Skeletal muscle tissue (tissue), 4 donors: ENCODE measurements around the gene ZFP57. TPM values are rescaled to one million over a fixed set of nuclear protein-coding genes. Genes with fewer than 3 reads are reported as not detected.

Experiments
- H3K27ac ChIP-seq: one replicate; pipeline ENCODE4 v1.7.0; 2013; ENCODE audit warnings: mild to moderate bottlenecking, low read depth, low read length, inconsistent platforms
- H3K27me3 ChIP-seq, 3 donors: one replicate each; pipeline ENCODE4 v1.7.0; 2013; ENCODE audit warnings: low read length in 3 of 3; ENCODE audit not compliant: control insufficient read depth in 3 of 3, insufficient read depth in 3 of 3
- H3K36me3 ChIP-seq, 3 donors: one replicate each; pipeline ENCODE4 v1.7.0; 2013; ENCODE audit warnings: low read length in 3 of 3; ENCODE audit not compliant: control insufficient read depth in 3 of 3, insufficient read depth in 3 of 3
- H3K4me1 ChIP-seq, 3 donors: one replicate each; pipeline ENCODE4 v1.7.0; 2013; ENCODE audit warnings: low read length in 3 of 3, mild to moderate bottlenecking in 3 of 3; ENCODE audit not compliant: control insufficient read depth in 3 of 3, insufficient read depth in 3 of 3
- H3K4me3 ChIP-seq, 3 donors: one replicate each; pipeline ENCODE4 v1.7.0; 2013; ENCODE audit warnings: low read length in 3 of 3
- H3K9ac ChIP-seq, 3 donors: one replicate each; pipeline ENCODE4 v1.7.0; 2013; ENCODE audit warnings: low read length in 3 of 3, mild to moderate bottlenecking in 3 of 3, moderate library complexity in 2 of 3, low read depth in 1 of 3
- H3K9me3 ChIP-seq, 3 donors: one replicate each; pipeline ENCODE4 v1.7.0; 2013; ENCODE audit warnings: low read length in 3 of 3; ENCODE audit not compliant: control insufficient read depth in 3 of 3
- total RNA-seq: library from RNA; depleted of rRNA; stranded (reverse); fragments of >200 nt; gene quantifications from one replicate; pipeline ENCODE4 v1.2.3, GENCODE V29; 2014
- donor health status: Osteomylitis.

The ZFP57 gene
- total RNA-seq, 1 donor from 2014 or later: not detected

DNA sequence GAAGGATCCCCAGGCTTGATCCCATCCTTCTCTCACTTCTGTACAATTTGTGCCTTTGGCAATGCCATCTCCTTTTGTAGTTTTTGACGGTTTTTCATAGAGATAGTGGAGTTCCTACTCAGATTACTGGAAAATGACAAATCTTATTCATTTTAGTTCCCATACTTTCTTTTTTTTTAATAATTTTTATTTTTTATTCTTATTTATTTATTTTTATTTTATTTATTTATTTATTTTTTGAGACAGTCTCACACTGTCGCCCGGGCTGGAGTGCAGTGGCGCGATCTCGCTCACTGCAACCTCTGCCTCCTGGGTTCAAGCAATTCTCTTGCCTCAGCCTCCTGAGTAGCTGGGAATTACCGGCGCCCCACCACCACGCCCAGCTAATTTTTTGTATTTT lies 43.7 kb downstream of the ZFP57 start:
- Histone ChIP-seq H3K4me1 (peaks cover 5 to 6% (median 6%) of the 10 kb centered on the region in 3 donors), H3K9me3 (no peaks in the 10 kb centered on the region), H3K4me3 (no peak overlapping the region), H3K36me3 (no peaks in the 10 kb centered on the region), H3K27me3 (peaks cover under 1 to 4% (median 4%) of the 10 kb centered on the region in 3 donors), H3K9ac (no peak overlapping the region), H3K27ac (no peak overlapping the region)

GRCh38 chr6:29633534-29633905 lies 47.4 kb downstream of the ZFP57 start:
- H3K27me3 ChIP-seq: peaks cover 17 to 30% (median 28%) of the 10 kb centered on the region in 3 donors
- H3K9ac ChIP-seq: peak overlapping the region in 2 of 3 donors; percentile 5 to 47
- H3K27ac ChIP-seq: no peak overlapping the region

DNA sequence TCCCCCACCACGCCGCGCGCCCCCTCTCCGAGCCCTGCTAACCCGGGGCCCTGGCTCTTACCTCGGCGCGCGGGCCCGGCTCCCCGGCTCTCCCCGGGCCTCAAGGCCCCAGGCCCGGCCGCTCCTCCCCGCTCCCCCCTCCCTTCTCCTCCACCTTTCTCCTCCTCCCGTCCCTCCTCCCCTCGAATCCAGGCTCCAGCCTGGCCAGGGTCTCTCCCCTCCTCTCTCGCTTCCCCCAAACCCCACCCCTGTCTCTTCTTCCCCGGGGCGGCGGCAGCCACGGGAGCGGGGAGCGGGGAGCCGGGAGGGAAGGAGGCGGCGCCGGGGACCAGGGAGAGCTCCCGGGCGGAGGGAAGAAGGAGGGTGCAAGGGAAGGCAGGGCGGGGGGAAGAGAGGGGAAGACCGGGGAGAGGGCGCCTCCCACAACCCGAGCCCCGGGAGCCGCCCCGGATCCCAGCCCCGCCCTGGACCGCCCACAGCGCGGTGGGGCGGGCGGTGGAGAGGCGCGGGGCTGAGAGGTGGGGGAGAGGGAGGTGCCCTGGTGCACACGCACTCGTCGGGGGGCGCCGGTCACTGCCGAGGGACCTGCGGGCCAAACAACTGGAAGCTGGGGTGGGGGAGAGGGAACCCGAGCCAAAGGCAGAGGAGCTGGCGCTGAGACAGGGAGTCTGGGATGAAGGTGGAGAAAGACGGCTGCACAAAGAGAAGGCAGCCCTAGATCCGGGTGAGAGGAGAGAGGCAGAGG lies 48.0 kb downstream of the ZFP57 start, which contains the start of gene GABBR1:
TSS of gene GABBR1 (minus strand) at position 395 of the 745 bp plus-strand sequence. CDS start 798 bp downstream, outside the sequence.
- Histone ChIP-seq H3K9ac (peak within 1 kb of the TSS in 2 of 3 donors; percentile 20 to 47), H3K36me3 (no peaks in the 10 kb centered on the region), H3K4me1 (peaks cover 20 to 26% (median 21%) of the 10 kb centered on the region in 3 donors), H3K27ac (no peak within 1 kb of the TSS), H3K27me3 (peaks cover 18 to 34% (median 32%) of the 10 kb centered on the region in 3 donors), H3K4me3 (peak within 1 kb of the TSS; percentile 49 to 75 (median 71)), H3K9me3 (no peaks in the 10 kb centered on the region)

More at GRCh38 chr6:29633534-29633905, 47.4 kb downstream of the ZFP57 start:
- Histone ChIP-seq H3K9me3 (no peaks in the 10 kb centered on the region), H3K4me3 (peak overlapping the region; percentile 49 to 75 (median 71)), H3K4me1 (peaks cover 16 to 22% (median 17%) of the 10 kb centered on the region in 3 donors), H3K36me3 (no peaks in the 10 kb centered on the region)

GRCh38 chr6:29631860-29632731 lies 48.9 kb downstream of the ZFP57 start:
- Histone ChIP-seq H3K9ac (peak overlapping the region in 2 of 3 donors; percentile 20 to 45), H3K9me3 (no peaks in the 10 kb centered on the region), H3K27ac (no peak overlapping the region), H3K36me3 (no peaks in the 10 kb centered on the region), H3K4me3 (peak overlapping the region; percentile 49 to 68 (median 54)), H3K27me3 (peaks cover 23 to 38% (median 32%) of the 10 kb centered on the region in 3 donors), H3K4me1 (peaks cover 20 to 26% (median 21%) of the 10 kb centered on the region in 3 donors)

GRCh38 chr6:29631209-29631810 lies 49.6 kb downstream of the ZFP57 start:
- H3K27ac ChIP-seq: no peak overlapping the region
- H3K4me1 ChIP-seq: peaks cover 20 to 26% (median 21%) of the 10 kb centered on the region in 3 donors
- peak overlapping the region in 1 of 3 donors; percentile 22 for H3K4me3 ChIP-seq
- H3K9ac ChIP-seq: no peak overlapping the region
- H3K27me3 ChIP-seq: peaks cover 28 to 42% (median 33%) of the 10 kb centered on the region in 3 donors
- no peaks in the 10 kb centered on the region for H3K9me3 ChIP-seq
- H3K36me3 ChIP-seq: no peaks in the 10 kb centered on the region

GRCh38 chr6:29630315-29630714 lies 50.6 kb downstream of the ZFP57 start:
- H3K4me1 ChIP-seq: peaks cover 20 to 26% (median 21%) of the 10 kb centered on the region in 3 donors
- H3K36me3 ChIP-seq: no peaks in the 10 kb centered on the region
- H3K9ac ChIP-seq: no peak overlapping the region
- no peak overlapping the region for H3K4me3 ChIP-seq
- H3K9me3 ChIP-seq: no peaks in the 10 kb centered on the region
- H3K27ac ChIP-seq: no peak overlapping the region
- H3K27me3 ChIP-seq: peaks cover 32 to 45% (median 41%) of the 10 kb centered on the region in 3 donors

DNA sequence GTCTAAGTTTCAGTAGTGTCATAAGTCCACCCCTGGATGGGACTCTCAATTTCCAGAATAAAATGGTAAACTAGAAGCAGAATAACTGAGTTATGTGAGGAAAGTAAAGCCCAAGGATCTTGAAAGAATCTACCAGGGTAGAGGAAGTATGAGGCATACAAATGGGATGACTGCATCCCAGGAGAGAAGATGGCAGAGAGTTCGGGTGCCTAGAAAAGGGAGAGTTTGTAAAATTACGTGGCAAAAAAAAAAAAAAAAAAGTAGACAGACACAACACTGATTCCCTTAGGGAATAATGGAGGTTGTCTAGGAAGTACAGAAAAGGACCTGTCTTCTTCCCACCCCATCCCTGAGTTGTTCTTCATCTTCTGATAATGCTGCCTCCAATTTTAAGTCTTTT lies 51.4 kb downstream of the ZFP57 start:
- Histone ChIP-seq H3K4me3 (no peak overlapping the region), H3K4me1 (peaks cover 20 to 26% (median 21%) of the 10 kb centered on the region in 3 donors), H3K9ac (no peak overlapping the region), H3K36me3 (no peaks in the 10 kb centered on the region), H3K27ac (no peak overlapping the region), H3K27me3 (peaks cover 32 to 51% (median 41%) of the 10 kb centered on the region in 3 donors), H3K9me3 (no peaks in the 10 kb centered on the region)

GRCh38 chr6:29628419-29629281 lies 52.3 kb downstream of the ZFP57 start:
- H3K27ac ChIP-seq: no peak overlapping the region
- H3K27me3 ChIP-seq: peaks cover 32 to 53% (median 44%) of the 10 kb centered on the region in 3 donors
- no peaks in the 10 kb centered on the region for H3K9me3 ChIP-seq
- H3K4me1 ChIP-seq: peaks cover 20 to 24% (median 21%) of the 10 kb centered on the region in 3 donors
- peaks cover 0 to under 1% (median 0%) of the 10 kb centered on the region in 3 donors for H3K36me3 ChIP-seq
- H3K4me3 ChIP-seq: peak overlapping the region; percentile 62 to 79 (median 70)
- H3K9ac ChIP-seq: peak overlapping the region in 2 of 3 donors; percentile 50 to 70
